Measurements from ENCODE around the gene SAMD4B. TPM values are rescaled to one million over a fixed set of nuclear protein-coding genes. Genes with fewer than 3 reads are reported as not detected.

Gene SAMD4B
- total and polyA plus RNA-seq, 9 of the 15 experiments (the other 6 are each of a cell fraction or from before 2014, with no cell fraction given) = 3.4 to 90.5 (median 38.0) TPM

- TF ChIP-seq RCOR1 (IDR thresholded peaks at IDR 0.05; ENCODE audit: borderline replicate concordance in 1 of 2, low read depth in 2 of 2, low read length in 2 of 2) (peak in 1 of 2 experiments; percentile 78; a peak in 1 of 4 replicates), EP400 (IDR thresholded peaks at IDR 0.05) (peak; percentile 68), TBP (optimal IDR thresholded peaks at IDR 0.05; ENCODE audit: low read depth, low read length) (peak; percentile 85), KAT7 (CRISPR knock-in tag; IDR thresholded peaks at IDR 0.05; ENCODE audit: borderline replicate concordance) (0 out of 2 replicates have a peak, but pooled peaks have one; percentile 53), NR3C1 (CRISPR knock-in tag; IDR thresholded peaks at IDR 0.05) (no peak), SUPT5H (IDR thresholded peaks at IDR 0.05) (peak; percentile 93), NR0B1 (IDR thresholded peaks at IDR 0.05; ENCODE audit: partially characterized antibody) (no peak), MEF2D (tag; conservative IDR thresholded peaks at IDR 0.05; ENCODE audit: low read depth) (no peak), RUNX1 (IDR thresholded peaks at IDR 0.05; ENCODE audit: low read depth) (no peak), NBN (IDR thresholded peaks at IDR 0.05; ENCODE audit: low read depth) (peak; percentile 80; the same call in 1 of the 2 replicates), ELK3 (CRISPR knock-in tag; IDR thresholded peaks at IDR 0.05) (no peak), KLF13 (tag; IDR thresholded peaks at IDR 0.05; ENCODE audit: borderline replicate concordance, low read depth) (peak; percentile 88), REST (IDR thresholded peaks at IDR 0.05; ENCODE audit: borderline replicate concordance) (no peak; the same call in 1 of the 2 replicates), REST (CRISPR knock-in tag; IDR thresholded peaks at IDR 0.05; ENCODE audit: low read depth) (no peak), RAD21 (CRISPR knock-in tag; conservative IDR thresholded peaks at IDR 0.05 in 1 of 2, IDR thresholded peaks at IDR 0.05 in 1 of 2) (peak in 1 of 2 experiments; percentile 26; a peak in 1 of 4 replicates), ZZZ3 (IDR thresholded peaks at IDR 0.05) (no peak), ZNF263 (CRISPR knock-in tag; IDR thresholded peaks at IDR 0.05; ENCODE audit: borderline replicate concordance) (peak; percentile 58; the same call in 1 of the 2 replicates)
Measured at GRCh38 chr19:39341719-39342604, at the start of gene SAMD4B (continued).

Measured in K562 (cell line).